T-helper 1 cell treated with Interleukin-12 subunit alpha and Interleukin-12 subunit beta and Interleukin-4 antibody, amounts not matched to agents 30 μg/mL and 1 μg/mL, for 36 hours (primary cell): ENCODE measurements around the gene ARHGEF35.
"Not testable (repeated sequence)": the region's sequence is repeated elsewhere in the genome, so short reads cannot be mapped to it uniquely, and the experiment has no call there.

ENCODE experiments used
- H3K27ac Mint-ChIP-seq: one replicate; pipeline ENCODE4 v1.8.0; 2021; ENCODE audit warnings: mild to moderate bottlenecking, mixed read lengths
- H3K27me3 Mint-ChIP-seq: one replicate; pipeline ENCODE4 v1.8.0; 2021; ENCODE audit warnings: low read depth, mixed read lengths
- H3K36me3 Mint-ChIP-seq: one replicate; pipeline ENCODE4 v1.8.0; 2021; ENCODE audit warnings: low read depth, mixed read lengths
- H3K4me1 Mint-ChIP-seq: one replicate; pipeline ENCODE4 v1.8.0; 2021; ENCODE audit warnings: low read depth, mixed read lengths
- H3K4me3 Mint-ChIP-seq: one replicate; pipeline ENCODE4 v1.8.0; 2021; ENCODE audit warnings: mild to moderate bottlenecking, moderate library complexity, mixed read lengths
- H3K9me3 Mint-ChIP-seq: one replicate; pipeline ENCODE4 v1.8.0; 2021; ENCODE audit warnings: mixed read lengths

ARHGEF35 gene

DNA sequence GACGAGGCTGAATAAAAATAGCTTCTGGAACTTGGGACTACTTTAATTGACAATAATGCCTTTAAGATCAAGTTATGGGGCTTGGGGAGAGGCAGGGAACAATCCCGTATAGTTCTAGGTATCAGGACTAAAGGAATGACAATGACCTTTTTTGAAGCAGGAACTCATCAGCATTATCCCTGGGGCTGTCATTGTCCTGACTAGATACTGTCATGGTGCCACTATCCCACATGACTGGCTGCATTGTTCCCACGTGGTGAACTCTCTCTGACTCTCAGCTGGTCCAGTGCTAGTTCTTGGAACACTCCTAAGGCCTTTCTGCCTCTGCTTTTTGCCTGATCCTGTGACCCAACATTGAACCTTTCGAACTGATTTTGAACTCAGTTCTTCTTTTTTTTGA is 3.3 kb upstream of the ARHGEF35 start:
- not testable (repeated sequence) for H3K4me3 Mint-ChIP-seq, H3K4me1 Mint-ChIP-seq, H3K9me3 Mint-ChIP-seq, H3K27ac Mint-ChIP-seq, H3K27me3 Mint-ChIP-seq, H3K36me3 Mint-ChIP-seq

GRCh38 chr7:144194453-144194852 is 1.2 kb downstream of the ARHGEF35 start:
- not testable (repeated sequence) for H3K27ac Mint-ChIP-seq, H3K9me3 Mint-ChIP-seq, H3K27me3 Mint-ChIP-seq, H3K4me3 Mint-ChIP-seq, H3K4me1 Mint-ChIP-seq, H3K36me3 Mint-ChIP-seq

DNA sequence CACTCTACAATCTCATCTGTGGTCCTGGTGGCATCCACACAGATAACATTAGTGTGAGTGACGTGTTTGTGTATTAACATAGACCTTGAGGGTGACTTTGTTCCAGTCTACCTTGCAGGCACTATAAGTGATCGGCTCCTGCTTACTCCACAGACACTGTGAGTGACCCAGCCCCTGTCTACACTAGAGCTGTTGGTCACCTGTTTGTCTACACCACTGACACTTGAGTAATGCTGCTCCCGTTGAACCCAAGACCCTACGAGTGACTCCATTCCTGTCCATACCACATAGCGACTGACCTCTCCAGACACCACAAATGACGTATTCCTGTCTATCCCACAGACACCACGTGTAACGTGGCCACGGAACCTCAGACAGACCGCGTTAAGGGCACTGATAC is 1.9 kb downstream of the ARHGEF35 start:
- not testable (repeated sequence) for H3K36me3 Mint-ChIP-seq, H3K27me3 Mint-ChIP-seq, H3K27ac Mint-ChIP-seq

DNA sequence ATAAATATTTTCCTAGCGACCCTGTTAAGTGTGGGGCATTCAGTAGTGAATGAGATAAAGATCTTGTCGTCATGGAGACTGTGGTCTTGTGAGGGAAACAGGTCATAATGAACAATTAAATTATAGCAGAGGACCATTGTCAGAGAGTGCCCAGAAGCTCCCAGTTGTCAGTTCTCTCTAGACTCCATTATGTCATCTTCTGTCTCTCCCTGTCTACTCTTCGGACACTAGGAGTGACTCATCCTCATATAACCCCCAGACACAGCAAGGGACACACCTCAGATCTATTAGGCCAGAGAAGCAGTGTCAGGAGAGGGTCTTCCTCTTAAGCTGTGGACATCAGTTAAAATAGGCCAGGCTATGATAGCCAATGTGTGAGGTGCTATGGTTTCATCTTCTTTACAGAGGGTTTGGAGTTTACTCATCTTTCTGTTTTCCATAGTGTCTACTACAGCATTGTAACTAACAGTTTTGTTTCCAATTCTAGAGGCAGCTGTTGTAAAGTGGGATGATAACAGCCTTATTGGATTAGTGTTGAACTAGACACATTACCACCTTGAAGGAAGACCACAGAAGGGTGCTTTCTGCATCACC is 7.0 kb downstream of the ARHGEF35 start:
- H3K27me3 Mint-ChIP-seq, H3K27ac Mint-ChIP-seq, H3K4me3 Mint-ChIP-seq, H3K4me1 Mint-ChIP-seq, H3K36me3 Mint-ChIP-seq, H3K9me3 Mint-ChIP-seq: not testable (repeated sequence)

More for the DNA sequence above, 1.9 kb downstream of the ARHGEF35 start:
- H3K4me1 Mint-ChIP-seq, H3K4me3 Mint-ChIP-seq, H3K9me3 Mint-ChIP-seq: not testable (repeated sequence)

DNA sequence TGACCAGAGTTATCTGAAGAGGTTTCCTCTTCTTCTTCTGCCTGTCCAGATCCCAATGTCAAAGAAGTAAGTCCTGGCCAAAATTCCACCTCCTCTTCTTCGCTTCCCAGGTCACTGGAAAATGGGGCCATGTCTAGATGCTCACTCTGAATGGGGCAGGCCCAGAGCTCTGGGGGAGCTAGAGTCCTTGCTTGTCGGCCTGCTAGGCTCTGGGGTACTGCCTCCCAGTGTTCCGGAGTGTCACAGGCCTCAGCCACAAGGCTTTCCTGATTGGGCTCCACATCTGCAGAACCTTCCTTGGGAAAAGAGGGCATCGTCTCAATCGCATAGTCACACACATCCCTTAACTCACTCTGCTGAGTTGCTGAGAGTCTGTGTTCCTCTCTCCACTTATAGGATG is 7.8 kb downstream of the ARHGEF35 start:
- H3K27ac Mint-ChIP-seq, H3K4me3 Mint-ChIP-seq, H3K4me1 Mint-ChIP-seq, H3K9me3 Mint-ChIP-seq, H3K36me3 Mint-ChIP-seq, H3K27me3 Mint-ChIP-seq: not testable (repeated sequence)

- not testable (repeated sequence) for H3K4me1 Mint-ChIP-seq, H3K27ac Mint-ChIP-seq, H3K36me3 Mint-ChIP-seq, H3K27me3 Mint-ChIP-seq, H3K4me3 Mint-ChIP-seq, H3K9me3 Mint-ChIP-seq
These were observed 12.5 kb downstream of the ARHGEF35 start, which contains the start of gene CTAGE4 for GRCh38 chr7:144183166-144183565. CTAGE4 (plus strand) TSS chr7:144183466; CDS start chr7:144183504, 38 bp downstream.

DNA sequence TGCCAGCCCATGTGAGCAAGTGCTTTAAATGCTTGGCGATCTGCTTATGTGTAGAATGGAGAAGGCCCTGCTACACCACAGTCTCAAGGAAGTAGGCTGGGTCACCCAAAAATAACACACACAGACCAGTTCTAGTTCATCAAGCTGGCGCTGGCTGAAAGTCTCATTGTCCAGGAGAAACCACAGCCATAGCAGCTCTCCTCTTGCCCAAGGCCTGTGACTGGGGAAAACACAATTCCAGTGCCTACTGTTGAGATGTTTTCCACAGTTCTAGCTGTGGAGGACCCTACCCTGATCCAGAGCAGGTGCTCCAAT is 16.5 kb downstream of the ARHGEF35 start:
- H3K27me3 Mint-ChIP-seq = peaks cover 12% of the 10 kb centered on the region
- H3K9me3 Mint-ChIP-seq, H3K36me3 Mint-ChIP-seq, H3K27ac Mint-ChIP-seq, H3K4me3 Mint-ChIP-seq, H3K4me1 Mint-ChIP-seq: not testable (repeated sequence)

DNA sequence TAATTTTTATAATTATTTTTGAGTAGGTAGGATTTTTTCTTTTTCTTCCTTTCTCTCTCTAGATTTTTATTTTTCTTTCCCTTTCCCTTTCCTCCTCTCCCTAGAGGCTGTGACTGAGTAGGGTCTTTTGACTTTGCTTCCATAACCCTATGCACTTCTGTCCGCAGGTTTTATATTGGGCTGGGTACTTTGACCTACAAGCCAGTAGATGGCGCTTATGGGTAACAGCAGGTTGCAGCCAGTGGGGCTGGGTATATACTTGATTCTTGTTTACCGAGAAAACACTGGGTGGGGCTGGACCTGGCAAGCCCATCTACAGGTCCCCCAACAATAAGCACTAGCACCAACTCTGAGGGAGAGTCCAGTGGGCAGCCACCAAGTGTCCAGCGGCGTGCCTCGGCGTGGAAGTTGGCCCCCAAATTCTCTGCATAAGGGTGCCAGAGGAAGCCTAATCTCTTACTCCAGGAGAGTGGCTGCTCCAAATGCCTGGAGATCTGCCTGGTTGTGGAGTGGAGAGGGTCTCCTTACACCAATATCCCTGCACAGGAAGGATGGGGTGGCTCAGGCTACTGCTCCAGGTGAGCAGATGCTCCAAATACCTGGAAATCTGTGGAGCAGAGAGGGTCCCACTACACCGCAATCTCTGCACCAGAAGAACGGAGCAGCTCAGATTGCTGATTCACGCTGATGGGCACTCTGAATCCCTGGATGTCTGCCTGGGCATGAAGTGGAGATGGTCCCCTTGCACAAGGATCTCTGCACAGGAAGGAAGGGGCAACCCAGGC is 17.1 kb downstream of the ARHGEF35 start:
- not testable (repeated sequence) for H3K4me1 Mint-ChIP-seq, H3K9me3 Mint-ChIP-seq, H3K4me3 Mint-ChIP-seq, H3K27ac Mint-ChIP-seq, H3K36me3 Mint-ChIP-seq
- H3K27me3 Mint-ChIP-seq = peaks cover 12% of the 10 kb centered on the region

- Mint-ChIP-seq H3K4me3 (no peak overlapping the region), H3K4me1 (no peaks in the 10 kb centered on the region), H3K36me3 (no peaks in the 10 kb centered on the region), H3K27ac (no peak overlapping the region), H3K9me3 (no peaks in the 10 kb centered on the region), H3K27me3 (peaks cover 12% of the 10 kb centered on the region)
These were observed 21.0 kb downstream of the ARHGEF35 start for GRCh38 chr7:144174613-144175012.

DNA sequence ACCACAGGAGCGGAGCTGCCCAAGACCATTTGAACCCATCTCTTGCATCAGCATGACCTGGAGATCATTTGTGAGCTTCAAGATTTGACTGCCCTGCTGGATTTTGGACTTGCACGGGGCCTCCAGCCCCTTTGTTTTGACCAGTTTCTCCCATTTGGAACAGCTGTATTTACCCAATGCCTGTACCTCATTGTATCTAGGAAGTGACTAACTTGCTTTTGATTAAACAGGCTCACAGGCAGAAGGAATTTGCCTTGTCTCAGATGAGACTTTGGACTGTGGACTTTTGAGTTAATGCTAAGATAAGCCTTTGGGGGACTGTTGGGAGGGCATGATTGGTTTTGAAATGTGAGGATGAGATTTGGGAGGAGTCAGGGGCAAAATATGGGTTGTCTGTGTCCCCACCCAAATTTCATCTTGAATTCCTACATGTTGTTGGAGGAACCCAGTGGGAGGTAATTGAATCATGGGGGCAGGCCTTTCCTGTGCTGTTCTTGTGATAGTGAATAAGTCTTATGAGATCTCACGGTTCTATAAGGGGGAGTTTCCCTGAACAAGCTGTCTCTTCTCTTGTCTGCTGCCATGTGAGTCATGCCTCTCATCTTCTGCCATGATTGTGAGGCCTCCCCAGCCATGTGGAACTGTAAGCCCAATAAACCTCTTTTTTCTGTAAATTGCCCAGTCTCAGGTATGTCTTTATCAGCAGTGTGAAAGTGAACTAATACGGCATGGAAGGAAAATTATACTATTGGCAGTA is 23.9 kb downstream of the ARHGEF35 start:
- H3K36me3 Mint-ChIP-seq, H3K9me3 Mint-ChIP-seq, H3K27me3 Mint-ChIP-seq, H3K4me1 Mint-ChIP-seq, H3K27ac Mint-ChIP-seq, H3K4me3 Mint-ChIP-seq: not testable (repeated sequence)

DNA sequence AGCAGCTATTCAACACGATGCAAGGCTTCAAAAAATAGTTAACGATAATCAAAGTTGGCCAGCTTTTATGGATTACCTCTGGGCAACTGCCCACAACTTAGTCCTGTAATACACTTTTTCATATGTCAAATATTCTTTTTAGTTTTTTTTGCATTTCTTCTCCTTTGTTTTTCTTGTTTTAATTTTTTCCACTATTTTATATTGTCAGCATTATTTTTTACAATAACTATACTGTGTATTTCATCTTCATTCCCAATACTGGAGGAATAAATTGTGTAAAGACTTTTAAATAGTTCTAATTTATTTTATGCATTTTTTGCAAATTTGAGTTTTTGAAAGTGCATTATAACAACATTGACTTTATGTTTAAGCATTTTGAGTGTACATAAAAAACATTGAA is 30.8 kb downstream of the ARHGEF35 start:
- H3K27ac Mint-ChIP-seq = no peak overlapping the region
- H3K4me3 Mint-ChIP-seq = no peak overlapping the region

GRCh38 chr7:144158861-144159260 is 36.8 kb downstream of the ARHGEF35 start:
- Mint-ChIP-seq H3K27me3 (peaks cover 22% of the 10 kb centered on the region), H3K9me3 (no peaks in the 10 kb centered on the region), H3K4me1 (no peaks in the 10 kb centered on the region), H3K27ac (no peak overlapping the region), H3K4me3 (no peak overlapping the region), H3K36me3 (no peaks in the 10 kb centered on the region)

More for the DNA sequence above, 30.8 kb downstream of the ARHGEF35 start:
- no peaks in the 10 kb centered on the region for H3K4me1 Mint-ChIP-seq
- peaks cover 13% of the 10 kb centered on the region for H3K27me3 Mint-ChIP-seq
- H3K36me3 Mint-ChIP-seq = no peaks in the 10 kb centered on the region
- H3K9me3 Mint-ChIP-seq = no peaks in the 10 kb centered on the region

DNA sequence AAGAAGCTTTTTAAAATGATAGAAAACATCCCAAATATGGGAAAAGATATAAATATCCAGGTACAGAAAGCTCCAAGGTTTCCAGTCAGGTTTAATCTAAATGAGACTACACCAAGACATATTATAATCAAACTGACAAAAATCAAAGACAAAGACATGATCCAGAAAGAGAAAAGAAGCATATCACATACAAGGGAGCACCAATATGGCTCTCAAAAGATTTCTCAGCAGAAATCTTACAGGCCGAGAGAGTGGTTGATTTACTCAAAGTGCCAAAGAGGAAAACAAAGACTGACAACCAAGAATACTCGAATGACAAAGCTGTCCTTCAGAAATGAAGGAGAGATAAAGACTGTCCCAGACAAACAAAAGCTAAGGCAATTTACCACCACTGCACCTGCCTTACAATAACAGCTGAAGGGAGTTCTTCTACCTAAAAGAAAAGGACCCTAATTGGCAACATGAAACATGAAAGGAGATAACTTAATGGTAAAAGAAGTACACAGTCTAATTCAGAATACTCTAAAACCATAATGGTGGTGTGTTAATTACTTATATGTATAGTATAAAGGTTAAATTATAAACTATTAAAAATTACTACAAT is 47.3 kb downstream of the ARHGEF35 start:
- H3K27ac Mint-ChIP-seq = no peak overlapping the region
- H3K4me1 Mint-ChIP-seq = no peaks in the 10 kb centered on the region
- no peak overlapping the region for H3K4me3 Mint-ChIP-seq
- H3K27me3 Mint-ChIP-seq = peaks cover 5% of the 10 kb centered on the region
- H3K36me3 Mint-ChIP-seq = no peaks in the 10 kb centered on the region
- H3K9me3 Mint-ChIP-seq = peaks cover 16% of the 10 kb centered on the region

DNA sequence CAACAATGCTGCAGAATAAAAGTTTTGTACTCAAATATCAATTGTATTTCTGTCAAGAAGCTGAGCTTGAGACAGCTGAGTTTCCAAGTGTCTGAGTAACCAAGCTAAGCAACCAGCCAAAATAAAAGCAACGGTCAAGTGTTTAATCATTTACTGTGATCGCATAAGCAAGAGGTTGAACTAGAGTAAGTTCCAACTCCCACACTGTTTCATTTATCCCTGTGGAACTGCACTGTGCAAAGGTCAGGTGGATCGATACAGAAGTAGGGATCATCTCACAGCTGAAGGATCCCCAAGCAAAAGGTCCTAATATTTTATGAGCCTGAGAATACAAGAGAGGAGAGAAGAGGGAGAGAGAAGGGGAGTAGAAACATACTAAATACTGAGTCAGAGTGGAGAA is 51.2 kb downstream of the ARHGEF35 start:
- Mint-ChIP-seq H3K4me3 (no peak overlapping the region), H3K36me3 (no peaks in the 10 kb centered on the region), H3K4me1 (no peaks in the 10 kb centered on the region), H3K27me3 (no peaks in the 10 kb centered on the region), H3K27ac (no peak overlapping the region), H3K9me3 (peaks cover 16% of the 10 kb centered on the region)

- H3K36me3 Mint-ChIP-seq = no peaks in the 10 kb centered on the region
- no peak overlapping the region for H3K4me3 Mint-ChIP-seq
- H3K27me3 Mint-ChIP-seq = no peaks in the 10 kb centered on the region
- H3K4me1 Mint-ChIP-seq = no peaks in the 10 kb centered on the region
- no peaks in the 10 kb centered on the region for H3K9me3 Mint-ChIP-seq
- no peak overlapping the region for H3K27ac Mint-ChIP-seq
These were observed 53.4 kb downstream of the ARHGEF35 start for GRCh38 chr7:144142187-144142586.
